Measurements from ENCODE around the gene NCR3LG1. TPM values are rescaled to one million over a fixed set of nuclear protein-coding genes. Genes with fewer than 3 reads are reported as not detected.

NCR3LG1 gene
- total and polyA plus RNA-seq, 2 donors from 2014 or later = 0.71 to 4.5 TPM

GRCh38 chr11:17406082-17406817, 54.6 kb downstream of the NCR3LG1 start:
- no peak for FAIRE-seq
- no peaks in the 10 kb centered on the region for H3K36me3 ChIP-seq (ENCODE audit: control insufficient read depth in 2 of 3, insufficient read depth in 3 of 3, low read length in 3 of 3)
- DNase-seq = peak in 1 of 5 donors; percentile 12

GRCh38 chr11:17406818-17407149, 55.2 kb downstream of the NCR3LG1 start:
- Histone ChIP-seq H3K9ac (ENCODE audit: low read length in 3 of 3) (no peak overlapping the region), H3K9me3 (ENCODE audit: control insufficient read depth in 2 of 3, insufficient read depth in 1 of 3, low read length in 3 of 3) (no peaks in the 10 kb centered on the region), H3K36me3 (ENCODE audit: control insufficient read depth in 2 of 3, insufficient read depth in 3 of 3, low read length in 3 of 3) (no peaks in the 10 kb centered on the region), H3K4me3 (ENCODE audit: low read length in 3 of 3) (no peak overlapping the region), H3K4me1 (ENCODE audit: control insufficient read depth in 2 of 3, insufficient read depth in 2 of 3, low read depth in 1 of 3, low read length in 3 of 3) (peaks cover 0 to 13% (median 0%) of the 10 kb centered on the region in 3 donors), H3K27me3 (ENCODE audit: control insufficient read depth, insufficient read depth, low read length) (no peaks in the 10 kb centered on the region), H3K27ac (ENCODE audit: low read depth in 2 of 2, low read length in 2 of 2) (no peak overlapping the region)
- FAIRE-seq = no peak
- intact Hi-C loops (cut with DNase I) = no loop called here
- peak in 1 of 5 donors; percentile 59 for DNase-seq
- no peak for TF ChIP-seq CTCF (IDR thresholded peaks at IDR 0.05; ENCODE audit: borderline replicate concordance, extremely low read depth, insufficient read depth)

More at GRCh38 chr11:17406082-17406817, 54.6 kb downstream of the NCR3LG1 start:
- no peaks in the 10 kb centered on the region for H3K27me3 ChIP-seq (ENCODE audit: control insufficient read depth, insufficient read depth, low read length)
- H3K4me1 ChIP-seq (ENCODE audit: control insufficient read depth in 2 of 3, insufficient read depth in 2 of 3, low read depth in 1 of 3, low read length in 3 of 3) = peaks cover 0 to 11% (median 0%) of the 10 kb centered on the region in 3 donors
- peak overlapping the region in 1 of 2 donors; percentile 76 for H3K27ac ChIP-seq (ENCODE audit: low read depth in 2 of 2, low read length in 2 of 2)
- H3K9me3 ChIP-seq (ENCODE audit: control insufficient read depth in 2 of 3, insufficient read depth in 1 of 3, low read length in 3 of 3) = no peaks in the 10 kb centered on the region
- H3K4me3 ChIP-seq (ENCODE audit: low read length in 3 of 3) = no peak overlapping the region
- intact Hi-C loops (cut with DNase I) = no loop called here
- no peak for TF ChIP-seq CTCF (IDR thresholded peaks at IDR 0.05; ENCODE audit: borderline replicate concordance, extremely low read depth, insufficient read depth)
- no peak overlapping the region for H3K9ac ChIP-seq (ENCODE audit: low read length in 3 of 3)

GRCh38 chr11:17407575-17407974, 56.0 kb downstream of the NCR3LG1 start:
- no peak overlapping the region for H3K27ac ChIP-seq (ENCODE audit: low read depth in 2 of 2, low read length in 2 of 2)
- H3K4me3 ChIP-seq (ENCODE audit: low read length in 3 of 3) = no peak overlapping the region
- H3K9ac ChIP-seq (ENCODE audit: low read length in 3 of 3) = no peak overlapping the region
- peak in 1 of 5 donors; percentile 41 for DNase-seq
- H3K4me1 ChIP-seq (ENCODE audit: control insufficient read depth in 2 of 3, insufficient read depth in 2 of 3, low read depth in 1 of 3, low read length in 3 of 3) = peaks cover 0 to 13% (median 0%) of the 10 kb centered on the region in 3 donors
- no peaks in the 10 kb centered on the region for H3K9me3 ChIP-seq (ENCODE audit: control insufficient read depth in 2 of 3, insufficient read depth in 1 of 3, low read length in 3 of 3)
- intact Hi-C loops (cut with DNase I) = no loop called here
- no peak for FAIRE-seq
- TF ChIP-seq CTCF (IDR thresholded peaks at IDR 0.05; ENCODE audit: borderline replicate concordance, extremely low read depth, insufficient read depth) = no peak
- H3K27me3 ChIP-seq (ENCODE audit: control insufficient read depth, insufficient read depth, low read length) = no peaks in the 10 kb centered on the region
- no peaks in the 10 kb centered on the region for H3K36me3 ChIP-seq (ENCODE audit: control insufficient read depth in 2 of 3, insufficient read depth in 3 of 3, low read length in 3 of 3)
